ENCODE measurements around the gene HSDL1.

HSDL1 gene

GRCh38 chr16:84079664-84080063, 65.3 kb downstream of the HSDL1 start:
- DNase-seq, result no peak

GRCh38 chr16:84075376-84075775, 69.6 kb downstream of the HSDL1 start:
- no peak for DNase-seq

- DNase-seq, result no peak
Measured at GRCh38 chr16:84074721-84075120, 70.3 kb downstream of the HSDL1 start.
